ENCODE data around the gene PCMT1.
"Not testable (repeated sequence)": the region's sequence is repeated elsewhere in the genome, so short reads cannot be mapped to it uniquely, and the experiment has no call there.

- TF ChIP-seq RFXAP (CRISPR knock-in tag; IDR thresholded peaks at IDR 0.05; ENCODE audit: borderline replicate concordance); MAFG (CRISPR knock-in tag; IDR thresholded peaks at IDR 0.05); NR2F6 (IDR thresholded peaks at IDR 0.05); NR2F6 (CRISPR knock-in tag; IDR thresholded peaks at IDR 0.05); POLR2A (IDR thresholded peaks at IDR 0.05; ENCODE audit: insufficient read depth in 1 of 2, low read depth in 2 of 2, low read length in 2 of 2); SIN3B (IDR thresholded peaks at IDR 0.05; ENCODE audit: low read length); ZFP36 (IDR thresholded peaks at IDR 0.05; ENCODE audit: borderline replicate concordance, low read depth, low read length, partially characterized antibody); RBM22 (optimal IDR thresholded peaks at IDR 0.05; ENCODE audit: low read length); ZNF615 (CRISPR knock-in tag; IDR thresholded peaks at IDR 0.05; ENCODE audit: borderline replicate concordance); SMC3 (IDR thresholded peaks at IDR 0.05; ENCODE audit: low read length): not testable (repeated sequence)
These were observed 2.4 kb downstream of the PCMT1 start for GRCh38 chr6:149751920-149752319.
